Endothelial cell of umbilical vein (primary cell): Measurements from ENCODE around the gene MCM3AP. TPM values are rescaled to one million over a fixed set of nuclear protein-coding genes. Genes with fewer than 3 reads are reported as not detected.

Experiments
- BruUV-seq: library from RNA; stranded (reverse); fragments of 400-500 nt; replicated peaks from 2 replicates; lab custom pipeline; 2021; lab: Mats Ljungman, UMichigan
- CTCF ChIA-PET: fragments of 300-600, 350-600 bp; sonication (Branson Sonifier 250); formaldehyde crosslinking; loops from one replicate; lab custom pipeline; 2021; ENCODE audit warnings: antibody characterized with exemption, inconsistent platforms; lab: Charles Lee
- POLR2A ChIA-PET: fragments of 300-600, 350-600 bp; sonication (Branson Sonifier 250); formaldehyde crosslinking; loops from one replicate; lab custom pipeline; 2021; ENCODE audit warnings: antibody characterized with exemption, inconsistent platforms; lab: Charles Lee
- DNase-seq: peaks from one replicate; pipeline ENCODE4 v3.0.0-alpha.2; 2011; ENCODE audit warnings: low read depth, low spot score
- FAIRE-seq: peaks from 2 replicates; lab custom pipeline; 2011; peaks lifted over from hg19 to GRCh38; lab: Jason Lieb, UNC
- H2AFZ ChIP-seq: 2 replicates; pipeline ENCODE4 v1.6.0; 2012; ENCODE audit warnings: low read depth, low read length, control low read depth, inconsistent platforms
- H3K27ac ChIP-seq: 2 replicates; pipeline ENCODE4 v1.5.1; 2011; ENCODE audit warnings: low read depth, mild to moderate bottlenecking, control low read depth, low read length, moderate library complexity; ENCODE audit not compliant: insufficient read depth
- H3K27me3 ChIP-seq, 2 experiments: 2 replicates each; pipeline versions ENCODE4 v1.6.0 to v1.6.1; 2011; ENCODE audit warnings: low read length in 2 of 2, mixed read lengths in 1 of 2; ENCODE audit not compliant: control insufficient read depth in 2 of 2, insufficient read depth in 2 of 2
- H3K36me3 ChIP-seq, 2 experiments: 2 replicates in 1 of 2; 3 replicates in 1 of 2; pipeline ENCODE4 v1.5.1; 2011; ENCODE audit warnings: low read length in 2 of 2, mild to moderate bottlenecking in 1 of 2, moderate library complexity in 1 of 2; ENCODE audit not compliant: control insufficient read depth in 2 of 2, insufficient read depth in 2 of 2; ENCODE audit errors: extremely low read depth in 1 of 2
- H3K4me1 ChIP-seq: 3 replicates; pipeline ENCODE4 v1.5.1; 2011; ENCODE audit warnings: mild to moderate bottlenecking, low read length; ENCODE audit not compliant: control insufficient read depth, insufficient read depth; ENCODE audit errors: extremely low read depth
- H3K4me2 ChIP-seq: 2 replicates; pipeline ENCODE4 v1.6.1; 2011; ENCODE audit warnings: low read length, control low read depth, mixed read lengths; ENCODE audit not compliant: insufficient read depth
- H3K4me3 ChIP-seq, 3 experiments: fragments of 200-600 bp in 1 of 3; sonication (generic), shearing (Covaris generic) in 1 of 3; replicated peaks in 1 of 3; 2 replicates each; pipeline ENCODE4 v1.5.1; 2011 to 2016; ENCODE audit warnings: control low read depth in 3 of 3, low read length in 3 of 3, mild to moderate bottlenecking in 2 of 3, inconsistent platforms in 1 of 3, low read depth in 1 of 3, moderate library complexity in 1 of 3; ENCODE audit not compliant: insufficient read depth in 1 of 3
- H3K79me2 ChIP-seq: 2 replicates; pipeline ENCODE4 v1.6.0; 2012; ENCODE audit warnings: low read length, inconsistent platforms; ENCODE audit not compliant: control insufficient read depth, insufficient read depth
- H3K9ac ChIP-seq: replicated peaks from 2 replicates; pipeline ENCODE3; 2011; ENCODE audit warnings: low read length, control low read depth; ENCODE audit not compliant: insufficient read depth; ENCODE audit errors: extremely low read depth
- H3K9me1 ChIP-seq: replicated peaks from 3 replicates; pipeline ENCODE4 v1.6.0; 2011; ENCODE audit warnings: mild to moderate bottlenecking, low read length; ENCODE audit not compliant: control insufficient read depth, insufficient read depth; ENCODE audit errors: extremely low read depth
- H3K9me3 ChIP-seq: replicated peaks from 2 replicates; pipeline ENCODE4 v1.5.1; 2012; ENCODE audit warnings: low read length, inconsistent platforms; ENCODE audit not compliant: control insufficient read depth, insufficient read depth
- H4K20me1 ChIP-seq: replicated peaks from 2 replicates; pipeline ENCODE3; 2011; ENCODE audit warnings: mild to moderate bottlenecking, low read length; ENCODE audit not compliant: control insufficient read depth, insufficient read depth; ENCODE audit errors: extremely low read depth
- EZH2 ChIP-seq: IDR thresholded peaks from 2 replicates; pipeline ENCODE4 v1.6.1; 2012; ENCODE audit warnings: borderline replicate concordance, low read depth, mild to moderate bottlenecking, moderate library complexity, low read length, inconsistent platforms; ENCODE audit not compliant: severe bottlenecking
- FOS ChIP-seq: IDR thresholded peaks from 2 replicates; pipeline ENCODE4 v1.6.1; 2011; ENCODE audit warnings: mild to moderate bottlenecking, low read length, moderate library complexity, borderline replicate concordance; ENCODE audit not compliant: insufficient read depth
- GATA2 ChIP-seq: IDR thresholded peaks from 2 replicates; pipeline ENCODE4 v1.7.0; 2011; ENCODE audit warnings: low read depth, mild to moderate bottlenecking, moderate library complexity, mixed read lengths, low read length; ENCODE audit not compliant: insufficient read length, insufficient read depth
- JUN ChIP-seq: IDR thresholded peaks from 2 replicates; pipeline ENCODE4 v1.6.1; 2011; ENCODE audit warnings: borderline replicate concordance, low read depth; ENCODE audit not compliant: insufficient read length, insufficient read depth
- MAX ChIP-seq: IDR thresholded peaks from 2 replicates; pipeline ENCODE4 v1.6.1; 2011; ENCODE audit not compliant: insufficient read depth, insufficient read length
- POLR2A ChIP-seq: IDR thresholded peaks from 2 replicates; pipeline ENCODE4 v1.6.1; 2012; ENCODE audit warnings: low read depth, mild to moderate bottlenecking, control low read depth, low read length
- POLR2AphosphoS5 ChIP-seq: IDR thresholded peaks from 2 replicates; pipeline ENCODE4 v1.6.1; 2012; ENCODE audit warnings: low read depth, mild to moderate bottlenecking, control low read depth, low read length, moderate library complexity; ENCODE audit not compliant: insufficient read depth
- dilution Hi-C: fragments of 300-500 bp; cut with MboI; formaldehyde crosslinking; loops from one replicate; pipeline ENCODE4 v1.15.0; 2019; ENCODE audit warnings: low sequenced_read_pairs; ENCODE audit not compliant: extremely low pct_ligation_motif_present
- intact Hi-C: fragments of 100-400 bp; cut with micrococcal nuclease; formaldehyde crosslinking; loops from one replicate; pipeline ENCODE4 v1.10.0; 2022
- polyA plus RNA-seq, 4 experiments: library from polyadenylated mRNA; depleted of rRNA in 3 of 4; stranded (reverse) in 3 of 4; unstranded in 1 of 4; fragments of >200 nt; gene quantifications; 2 replicates each; pipeline versions ENCODE4 v1.2.1 to v1.2.3, GENCODE V29; 2011 to 2012; ENCODE audit warnings: missing spikeins in 1 of 4
- total RNA-seq: library from RNA; stranded (reverse); gene quantifications from 2 replicates; pipeline ENCODE4 v1.2.3, GENCODE V29; 2021

MCM3AP gene
- total and polyA plus RNA-seq, 2 donors (not counting 3 experiments of a cell fraction or from before 2014, with no cell fraction given), result 37.9 to 115 TPM

- H3K4me3 ChIP-seq, result peak within 1 kb of the TSS; percentile 73 to 90 (median 81)
- no peaks in the 10 kb centered on the region for H3K9me1 ChIP-seq
- POLR2A ChIA-PET, result no interaction called here
- H3K27me3 ChIP-seq, result no peaks in the 10 kb centered on the region
- dilution Hi-C loops (no loop called here), intact Hi-C loops (loop anchor here (2.0 to 5.0 kb wide), 4 partner anchors 56 to 256 kb away; partner anchors contain the start of genes MCM3AP and PCNT)
- FAIRE-seq (peak; percentile 95), DNase-seq (peak; percentile 96)
- peaks cover 22% of the 10 kb centered on the region for H3K4me1 ChIP-seq
- CTCF ChIA-PET, result interaction anchor here (1.5 to 2.2 kb wide), 2 partner anchors 75 to 85 kb away, joined by 5 to 12 read pairs; no protein-coding TSS in a partner anchor
- peak within 1 kb of the TSS; percentile 49 for H3K9ac ChIP-seq
- no TSS peak for BruUV-seq
- peaks cover 36% of the 10 kb centered on the region for H3K79me2 ChIP-seq
- no peaks in the 10 kb centered on the region for H3K9me3 ChIP-seq
- peaks cover 0 to 3% of the 10 kb centered on the region in 2 experiments for H3K36me3 ChIP-seq
- H3K4me2 ChIP-seq, result peak within 1 kb of the TSS; percentile 78
- H2AFZ ChIP-seq, result peak within 1 kb of the TSS; percentile 84
- no peaks in the 10 kb centered on the region for H4K20me1 ChIP-seq
- H3K27ac ChIP-seq, result peak within 1 kb of the TSS; percentile 1
- TF ChIP-seq POLR2AphosphoS5, result peak; percentile 49
- no peak for TF ChIP-seq EZH2
- TF ChIP-seq MAX, result peak; percentile 58
Observed at GRCh38 chr21:46228345-46229051, 56.9 kb downstream of the MCM3AP start, which contains the start of gene LSS. Gene LSS, minus strand, starts transcription at chr21:46228774. Its CDS starts 29 bp downstream, at chr21:46228745.

GRCh38 chr21:46227811-46228344 lies 57.5 kb downstream of the MCM3AP start:
- Histone ChIP-seq H3K36me3 (peaks cover 0 to 3% of the 10 kb centered on the region in 2 experiments), H3K27ac (peak overlapping the region; percentile 1), H3K9me1 (no peaks in the 10 kb centered on the region), H3K27me3 (no peaks in the 10 kb centered on the region), H3K79me2 (peaks cover 39% of the 10 kb centered on the region), H2AFZ (peak overlapping the region; percentile 72), H4K20me1 (no peaks in the 10 kb centered on the region), H3K9me3 (no peaks in the 10 kb centered on the region), H3K4me3 (peak overlapping the region; percentile 73 to 90 (median 81)), H3K4me2 (peak overlapping the region; percentile 78), H3K9ac (peak overlapping the region; percentile 46), H3K4me1 (peaks cover 22% of the 10 kb centered on the region)
- TSS peak; percentile 23 for BruUV-seq
- peak; percentile 7 for DNase-seq
- intact Hi-C loops (loop anchor here (2.0 to 5.0 kb wide), 4 partner anchors 57 to 256 kb away; partner anchors contain the start of genes MCM3AP and PCNT), dilution Hi-C loops (no loop called here)
- no peak for TF ChIP-seq FOS
- TF ChIP-seq GATA2, result no peak
- TF ChIP-seq POLR2A, result no peak
- TF ChIP-seq JUN, result no peak
- ChIA-PET CTCF (interaction anchor here (1.0 to 2.2 kb wide), 3 partner anchors 75 to 98 kb away, joined by 3 to 12 read pairs (median 5); a partner anchor contains a TSS), POLR2A (no interaction called here)
- peak; percentile 70 for FAIRE-seq
